Ureter (tissue), 1 donor: Measurements from ENCODE around the gene CACNG5. TPM values are rescaled to one million over a fixed set of nuclear protein-coding genes. Genes with fewer than 3 reads are reported as not detected.

Source experiments
- DNase-seq: peaks from one replicate; pipeline ENCODE4 v3.0.0-alpha.2; 2020; ENCODE audit warnings: low spot score
- total RNA-seq: library from RNA; stranded (reverse); gene quantifications from one replicate; pipeline ENCODE4 v1.2.4, GENCODE V29; 2023
- donor health status: DM: yes; HTN: yes; CAD: no.

CACNG5 gene
- total RNA-seq, 1 donor from 2014 or later, result not detected

DNA sequence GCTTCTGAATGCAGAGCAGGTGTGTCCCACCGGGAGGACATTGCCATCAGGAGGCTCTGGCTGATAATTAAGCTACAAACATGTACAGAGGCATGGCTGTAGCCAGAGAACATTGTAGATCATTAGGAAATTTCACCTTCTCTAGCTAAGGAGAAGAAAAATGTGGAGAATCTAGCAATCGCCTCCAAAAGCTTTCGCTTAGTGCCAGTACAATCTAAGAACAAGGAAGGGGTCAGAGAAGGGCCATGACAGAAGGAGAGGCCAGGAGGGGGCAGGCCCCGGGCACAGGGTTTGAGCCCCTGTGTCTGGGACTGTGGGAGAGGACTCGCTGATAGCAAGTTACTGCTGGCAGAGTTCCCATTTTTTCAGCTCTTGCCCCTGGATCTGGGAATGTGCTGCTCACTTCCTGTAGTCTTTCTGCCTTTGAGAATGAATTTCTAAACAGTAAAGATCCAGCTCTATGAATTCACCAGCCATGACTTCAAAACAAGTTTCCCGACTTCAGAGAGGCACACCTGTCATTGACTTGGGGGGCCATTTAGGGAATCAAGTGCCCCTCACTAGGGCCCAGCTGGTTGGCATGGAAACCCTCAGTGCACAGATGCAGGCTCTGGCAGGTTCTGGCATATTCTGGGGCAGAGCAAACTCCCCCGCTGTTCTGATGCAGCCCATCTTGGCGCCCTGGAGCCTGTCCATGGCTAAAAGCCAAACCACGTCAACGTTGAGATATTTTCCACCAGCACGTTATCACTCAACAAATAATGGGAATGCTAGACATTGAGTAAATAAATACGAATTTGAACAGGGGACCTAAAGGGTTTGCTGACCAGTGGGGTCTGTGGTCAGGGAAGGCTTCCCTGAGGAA is 70.1 kb downstream of the CACNG5 start:
- DNase-seq, result no peak

DNA sequence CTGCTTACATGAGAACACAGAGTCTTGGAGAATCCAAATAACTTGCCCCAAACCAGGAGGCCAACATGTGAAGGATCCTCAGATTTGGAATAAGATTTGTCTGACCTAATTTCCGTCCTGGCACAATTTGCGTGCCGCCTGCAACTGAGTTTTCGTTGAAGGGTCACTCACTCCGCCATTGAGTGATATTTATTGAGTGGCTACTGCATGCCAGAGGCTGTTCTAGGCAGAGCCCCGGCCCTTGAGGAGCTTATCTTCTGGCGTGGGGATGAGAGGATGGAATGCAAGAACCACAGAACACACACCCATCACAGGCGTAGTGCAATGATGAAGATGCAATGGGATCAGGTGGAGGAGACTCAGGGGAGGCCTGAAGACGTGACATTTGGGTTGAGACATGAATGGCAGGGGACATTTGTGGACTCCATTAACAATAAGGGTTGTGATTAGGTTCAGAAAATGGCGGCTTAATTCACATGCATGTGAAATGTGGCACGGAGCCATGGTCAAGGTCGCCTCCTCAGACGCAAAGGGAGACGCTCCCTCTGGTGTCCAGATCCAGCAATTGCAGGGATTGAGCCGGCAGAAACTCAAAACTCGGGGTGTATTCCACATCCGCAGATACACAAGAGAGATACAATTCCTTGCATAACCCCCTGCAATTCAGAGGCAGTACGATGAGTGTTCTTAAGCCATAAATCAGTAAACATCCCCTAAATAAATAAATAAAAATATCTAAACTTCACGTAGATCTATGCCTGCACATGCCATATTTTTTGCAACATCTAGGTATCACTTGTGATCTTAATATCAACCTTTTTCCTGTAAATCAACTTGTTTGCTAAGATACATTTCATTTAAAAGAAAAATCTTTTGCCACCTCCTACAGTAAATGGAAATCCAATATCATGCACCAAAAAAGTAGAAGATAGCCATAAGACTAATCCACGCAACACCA is 71.7 kb downstream of the CACNG5 start:
- DNase-seq, result peak; percentile 79

GRCh38 chr17:66909804-66910373 is 75.0 kb downstream of the CACNG5 start:
- DNase-seq, result no peak

- no peak for DNase-seq
Observed at GRCh38 chr17:66910651-66911285, 75.9 kb downstream of the CACNG5 start.

DNA sequence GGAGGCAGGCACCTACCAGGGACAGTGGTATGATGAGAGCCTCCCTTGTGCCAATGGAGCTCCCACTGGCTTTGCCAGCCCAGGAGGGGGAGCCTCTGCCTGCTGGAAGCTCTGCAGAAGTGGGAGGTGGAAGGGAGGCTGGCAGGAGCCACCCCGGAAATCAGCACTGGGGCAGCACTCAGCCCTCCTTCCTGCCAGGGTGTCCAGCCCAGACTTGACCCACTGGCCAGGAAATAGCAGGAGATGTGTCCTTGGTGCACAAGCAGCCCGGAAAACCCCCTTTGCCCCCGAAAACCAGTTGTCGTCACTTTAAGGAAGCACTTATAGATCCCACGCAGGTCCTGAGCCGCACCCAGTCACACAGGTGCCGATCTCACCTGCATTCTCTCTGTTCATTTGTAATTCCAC is 80.3 kb downstream of the CACNG5 start:
- DNase-seq, result peak; percentile 79

GRCh38 chr17:66915792-66916191 is 80.9 kb downstream of the CACNG5 start:
- no peak for DNase-seq

DNA sequence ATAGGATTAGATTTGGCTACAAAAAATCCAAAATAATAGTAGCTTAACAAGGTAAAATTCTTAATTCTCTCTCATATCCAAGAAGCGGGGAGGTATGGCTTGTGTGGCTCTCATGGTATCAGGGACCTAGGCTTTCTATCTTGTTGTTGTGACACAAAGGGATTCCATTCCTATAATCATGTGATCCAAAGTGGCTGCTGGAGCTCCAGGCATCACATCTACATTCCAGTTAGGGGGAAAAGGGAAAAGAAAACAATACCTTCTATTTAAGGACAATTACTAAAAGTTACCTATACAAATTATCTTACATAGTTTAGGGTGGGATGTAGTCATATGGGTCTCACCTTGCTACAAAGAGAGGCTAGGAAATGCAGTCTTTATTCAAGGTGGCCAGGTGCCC is 82.0 kb downstream of the CACNG5 start:
- DNase-seq, result no peak

DNA sequence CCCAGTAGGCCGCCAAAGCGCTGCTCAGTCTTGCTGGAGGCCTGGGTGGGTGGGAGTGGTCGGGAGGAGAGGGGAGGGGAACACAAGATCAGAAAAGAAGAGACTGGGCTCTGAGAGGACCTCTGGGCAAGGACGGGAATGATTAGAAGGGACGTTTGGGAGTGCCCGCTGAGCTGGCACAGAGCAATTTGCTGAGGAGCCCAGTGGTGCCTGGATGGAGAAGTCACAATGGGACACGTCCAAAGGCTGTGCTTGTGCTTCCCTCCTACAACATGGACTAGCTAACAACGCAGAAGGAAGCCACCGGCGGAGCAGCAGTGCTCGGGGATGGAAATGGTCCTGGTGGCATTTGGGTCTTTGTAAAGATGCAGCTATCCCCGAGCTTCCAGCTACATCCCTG is 84.0 kb downstream of the CACNG5 start:
- no peak for DNase-seq

- DNase-seq, result no peak
Observed at GRCh38 chr17:66920435-66920834, 85.5 kb downstream of the CACNG5 start.

DNA sequence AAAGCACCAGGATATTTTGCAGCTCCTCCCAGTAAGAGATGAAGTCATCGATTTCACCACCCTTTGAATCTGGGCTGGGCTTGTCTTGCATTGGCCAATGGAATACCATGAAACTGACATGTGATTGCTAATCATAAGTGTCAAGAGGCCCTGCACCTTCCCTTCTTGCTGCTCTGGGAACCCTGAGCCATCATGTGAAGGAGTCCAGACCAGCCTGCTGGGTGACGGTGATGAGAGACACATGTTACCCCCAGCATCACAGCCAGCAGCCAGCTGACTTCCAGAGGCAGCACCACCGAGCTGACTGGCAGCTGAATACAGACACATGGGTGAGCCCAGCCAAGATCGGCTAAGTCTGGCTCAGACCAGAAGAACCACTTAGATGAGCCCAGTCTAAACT is 86.0 kb downstream of the CACNG5 start:
- DNase-seq, result no peak

GRCh38 chr17:66923886-66924285 is 89.0 kb downstream of the CACNG5 start:
- DNase-seq, result no peak

DNA sequence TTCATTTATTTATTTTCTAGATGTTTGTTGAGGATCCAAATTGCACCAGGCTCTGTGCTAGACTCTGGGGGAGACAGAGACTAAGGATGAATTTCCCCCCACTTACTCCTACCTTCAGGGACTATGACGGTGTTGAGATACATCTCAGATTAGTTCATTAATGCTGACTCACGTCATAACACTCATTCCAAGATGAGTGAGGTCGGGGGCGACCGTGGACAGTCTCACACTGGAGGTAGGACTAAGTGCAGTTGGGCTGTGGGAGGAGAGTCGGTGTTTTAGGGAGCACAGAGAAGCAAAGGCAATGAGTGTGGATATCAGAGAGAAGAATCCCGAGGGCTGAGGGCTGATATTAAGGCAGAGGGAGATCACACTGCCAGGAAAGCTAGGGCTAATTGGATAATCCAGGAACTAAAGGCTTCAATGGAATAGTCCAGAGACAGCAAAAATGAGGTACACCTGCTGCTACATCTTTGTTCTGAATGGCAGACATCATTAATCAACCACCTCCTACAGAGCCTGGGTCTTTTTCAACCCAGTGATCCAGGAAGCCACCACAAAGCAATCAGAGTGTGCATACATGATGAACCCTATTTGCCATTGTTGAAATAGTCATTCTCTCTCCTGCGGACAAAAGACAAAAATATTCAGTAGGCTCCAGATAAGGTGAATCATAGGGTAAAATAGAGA is 91.0 kb downstream of the CACNG5 start:
- no peak for DNase-seq

DNA sequence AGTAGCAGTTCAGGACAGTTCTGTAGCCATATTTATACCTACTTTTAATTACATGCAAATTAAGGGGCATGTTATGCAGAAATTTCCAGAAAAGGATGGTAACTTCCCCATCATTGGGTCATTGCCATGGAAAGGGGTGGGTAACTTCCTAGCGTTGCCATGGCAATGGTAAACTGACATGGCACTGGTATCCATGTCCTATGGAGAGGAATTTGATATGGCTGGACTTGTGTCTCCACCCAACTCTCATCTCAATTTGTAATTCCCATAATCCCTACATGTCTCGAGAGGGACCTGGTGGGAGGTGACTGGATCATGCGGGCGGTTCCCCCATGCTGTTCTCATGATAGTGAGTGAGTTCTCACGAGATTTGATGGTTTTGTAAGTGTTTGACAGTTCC is 94.0 kb downstream of the CACNG5 start:
- DNase-seq, result no peak

GRCh38 chr17:66929591-66929990 is 94.7 kb downstream of the CACNG5 start:
- DNase-seq, result no peak

DNA sequence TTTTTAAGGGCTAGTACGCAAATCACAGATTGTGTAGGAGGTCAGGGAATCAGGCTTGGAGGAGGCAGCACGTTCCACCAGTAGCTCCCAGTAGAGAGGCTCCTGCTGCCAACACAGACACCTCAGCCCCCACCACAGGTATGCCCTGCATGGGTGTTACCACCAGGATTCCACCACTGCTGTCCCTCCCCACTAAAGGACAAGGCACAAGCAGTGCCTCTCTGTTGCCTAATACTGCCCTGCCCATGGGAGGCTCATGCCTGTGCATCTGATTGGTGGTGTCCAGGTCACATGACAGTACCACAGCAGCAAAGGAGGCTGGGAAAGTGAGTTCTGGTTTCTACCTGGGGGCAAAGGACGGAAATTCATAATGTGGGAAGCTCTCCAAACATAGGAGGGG is 96.0 kb downstream of the CACNG5 start:
- DNase-seq, result no peak

- no peak for DNase-seq
Observed at GRCh38 chr17:66932311-66932710, 97.4 kb downstream of the CACNG5 start.

GRCh38 chr17:66934040-66934439 is 99.1 kb downstream of the CACNG5 start:
- DNase-seq, result no peak
